GM13976 (cell line): ENCODE measurements around the gene RABGGTA.
A peak's percentile ranks its signal among the peaks of the same experiment; 100 is the strongest.

Experiments used
- DNase-seq: peaks from one replicate; pipeline ENCODE4 v3.0.0; 2012; ENCODE audit warnings: low spot score
- CTCF ChIP-seq: IDR thresholded peaks from 2 replicates; pipeline ENCODE4 v1.5.1; 2012; ENCODE audit warnings: borderline replicate concordance, mild to moderate bottlenecking; ENCODE audit not compliant: insufficient read depth; ENCODE audit errors: extremely low read depth, missing control alignments, control extremely low read depth
- in situ Hi-C: fragments of 300-500 bp; cut with MboI; formaldehyde crosslinking; loops from one replicate; pipeline ENCODE4 v1.12.0; 2022; ENCODE audit warnings: low sequenced_read_pairs, mixed read lengths, inconsistent platforms; ENCODE audit not compliant: unreplicated experiment

The RABGGTA gene

GRCh38 chr14:24235804-24236688 lies 35.4 kb downstream of the RABGGTA start:
- in situ Hi-C loops: no loop called here
- DNase-seq: no peak
- TF ChIP-seq CTCF: no peak

DNA sequence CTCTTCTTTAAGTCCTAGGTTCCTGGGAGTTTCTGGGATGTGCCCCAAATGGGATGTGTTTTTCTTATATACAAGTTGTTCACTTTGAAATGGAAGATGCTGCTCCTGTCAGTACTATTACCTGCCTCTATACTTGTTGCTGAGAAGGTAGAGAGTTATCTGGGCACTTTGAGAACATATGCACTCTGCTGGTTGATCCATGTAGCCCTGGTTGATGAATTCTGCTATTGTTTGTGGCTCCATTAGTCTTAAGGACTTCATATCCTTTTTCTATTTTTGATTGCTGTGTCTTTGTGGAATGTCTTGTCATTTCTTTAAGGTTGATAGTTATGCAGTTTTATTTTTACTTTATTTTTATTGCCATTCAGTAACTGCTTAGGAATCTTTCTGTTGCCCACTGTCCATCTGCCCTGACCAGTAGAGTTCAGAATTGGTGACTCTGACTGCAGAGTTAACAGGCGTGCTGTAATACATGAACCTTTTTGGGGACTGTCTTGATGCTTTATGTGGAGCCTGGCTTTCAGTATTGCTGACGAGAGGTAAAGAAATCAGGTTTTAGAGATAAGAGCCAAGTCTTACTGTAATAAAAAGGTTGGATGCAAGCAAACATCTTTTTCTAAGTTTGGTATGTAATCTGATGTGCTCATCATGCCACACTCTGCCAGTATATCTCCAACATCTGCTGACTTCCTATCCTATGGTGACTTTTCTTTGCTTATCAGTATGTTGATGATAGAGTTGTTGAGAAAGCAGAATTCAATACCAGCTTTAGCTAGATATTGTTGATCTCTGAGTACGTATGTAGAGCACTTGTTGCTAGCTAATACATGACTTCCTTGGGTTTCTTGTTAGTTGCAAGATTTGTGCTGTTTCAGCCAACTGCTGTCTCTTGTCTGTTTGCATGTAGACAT lies 37.0 kb downstream of the RABGGTA start:
- TF ChIP-seq CTCF: no peak
- in situ Hi-C loops: no loop called here
- DNase-seq: no peak

DNA sequence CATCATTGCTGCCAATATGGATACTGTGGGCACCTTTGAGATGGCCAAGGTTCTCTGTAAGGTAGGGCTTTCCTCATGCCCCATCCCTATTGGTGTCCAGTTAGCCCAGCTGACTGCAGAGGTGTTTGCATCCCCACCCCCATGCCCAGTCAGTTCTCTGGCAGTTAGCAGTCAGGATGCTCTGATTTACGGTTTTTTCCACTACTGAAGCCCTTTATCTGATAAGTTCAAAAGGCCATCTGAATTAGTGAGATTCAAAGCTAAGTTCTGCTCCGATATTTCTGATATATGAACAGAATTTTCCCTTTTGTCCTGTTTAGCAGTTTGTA lies 37.9 kb downstream of the RABGGTA start:
- DNase-seq: no peak
- in situ Hi-C loops: no loop called here
- TF ChIP-seq CTCF: no peak

DNA sequence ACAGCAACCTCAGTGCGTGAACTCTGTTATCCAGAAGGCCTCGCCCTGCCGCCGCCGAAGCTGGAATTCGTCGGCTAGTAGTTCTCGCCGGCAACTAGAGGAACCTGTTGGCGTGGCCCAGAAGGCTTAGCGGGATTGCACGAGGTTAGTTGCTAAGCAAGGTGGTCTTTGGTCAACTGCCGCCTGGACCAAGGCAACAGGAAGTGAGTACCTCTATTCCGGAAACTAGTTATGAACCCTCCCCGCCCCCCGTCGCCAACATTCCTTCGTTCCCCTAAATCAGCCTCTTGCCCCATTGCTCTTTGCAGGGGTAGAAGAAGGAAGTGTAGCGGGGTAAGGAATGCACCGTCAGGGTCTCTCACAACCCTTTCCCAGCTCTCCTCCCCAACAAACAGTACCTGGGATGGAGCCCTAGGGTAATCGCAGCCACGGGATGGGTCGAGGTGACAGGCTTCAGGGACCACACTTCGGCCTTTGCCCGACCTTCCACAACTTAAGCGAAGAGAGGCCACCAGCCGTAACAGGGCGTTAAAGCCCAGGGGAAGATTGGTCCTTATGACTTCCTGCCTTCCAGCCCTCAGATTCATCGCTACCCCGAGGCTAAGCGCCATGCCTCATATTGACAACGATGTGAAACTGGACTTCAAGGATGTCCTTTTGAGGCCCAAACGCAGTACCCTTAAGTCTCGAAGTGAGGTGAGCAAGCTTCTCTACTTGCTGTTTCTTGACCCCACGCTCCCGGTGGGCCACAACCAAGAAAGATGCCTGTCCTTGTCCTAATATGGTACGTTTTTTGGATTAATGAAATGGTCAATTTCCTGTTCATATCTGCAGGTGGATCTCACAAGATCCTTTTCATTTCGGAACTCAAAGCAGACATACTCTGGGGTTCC lies 38.5 kb downstream of the RABGGTA start, which contains the start of gene GMPR2:
Gene GMPR2, plus strand, starts transcription at position 285 of the 893 bp plus-strand sequence. Its CDS starts 325 bp downstream, at position 610.
- DNase-seq: no peak
- in situ Hi-C loops: no loop called here
- no peak for TF ChIP-seq CTCF

DNA sequence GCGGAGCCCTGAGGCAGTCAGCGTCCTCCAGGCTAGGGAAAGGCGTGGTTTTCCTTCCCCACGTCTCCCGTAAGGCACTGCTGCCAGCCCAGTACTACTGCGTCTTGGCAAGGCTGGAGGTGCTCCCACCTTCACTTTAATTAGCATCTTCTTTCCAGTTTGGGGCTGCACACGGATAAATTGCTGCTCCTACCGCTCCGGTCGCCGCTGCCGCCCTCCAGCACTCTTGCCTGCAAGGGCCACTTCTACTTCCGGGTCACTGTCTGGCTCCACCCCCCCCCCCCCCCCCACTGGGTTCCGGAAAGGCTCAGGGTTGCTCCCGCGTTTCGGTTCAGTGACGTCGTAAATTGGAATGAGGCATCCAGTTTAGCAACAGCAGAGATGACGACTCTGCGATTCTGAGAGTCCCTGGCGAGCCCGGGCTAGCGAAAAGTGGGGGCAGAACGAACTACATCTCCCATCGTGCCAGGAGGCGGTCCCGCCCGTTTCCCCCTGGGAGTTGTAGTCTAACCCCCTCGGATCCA lies 39.2 kb downstream of the RABGGTA start, which contains the start of gene NEDD8:
Gene NEDD8, minus strand, starts transcription at position 247 of the 524 bp plus-strand sequence. Its CDS starts 100 bp downstream, at position 147.
- TF ChIP-seq CTCF: no peak
- in situ Hi-C loops: no loop called here
- DNase-seq: peak; percentile 88
